ENCODE measurements around the gene LATS1.

Gene LATS1

DNA sequence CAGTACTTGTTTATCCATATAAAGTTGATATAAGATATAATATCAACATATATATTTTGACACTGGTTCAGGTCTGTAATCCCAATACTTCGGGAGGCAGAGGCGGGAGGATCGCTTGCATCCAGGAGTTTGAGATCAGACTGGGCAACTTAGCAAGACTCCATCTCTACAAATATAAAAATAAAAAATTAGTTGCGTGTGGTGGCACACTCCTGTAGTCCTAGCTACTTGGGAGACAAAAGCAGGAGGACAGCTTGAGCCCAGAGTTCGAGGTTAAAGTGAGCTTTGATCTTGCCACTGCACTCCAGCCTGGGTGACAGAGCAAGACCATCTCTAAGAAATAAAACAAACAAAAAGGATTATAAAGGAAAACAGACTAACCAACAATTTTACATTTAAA, 60.5 kb downstream of the LATS1 start:
- DNase-seq: no peak

DNA sequence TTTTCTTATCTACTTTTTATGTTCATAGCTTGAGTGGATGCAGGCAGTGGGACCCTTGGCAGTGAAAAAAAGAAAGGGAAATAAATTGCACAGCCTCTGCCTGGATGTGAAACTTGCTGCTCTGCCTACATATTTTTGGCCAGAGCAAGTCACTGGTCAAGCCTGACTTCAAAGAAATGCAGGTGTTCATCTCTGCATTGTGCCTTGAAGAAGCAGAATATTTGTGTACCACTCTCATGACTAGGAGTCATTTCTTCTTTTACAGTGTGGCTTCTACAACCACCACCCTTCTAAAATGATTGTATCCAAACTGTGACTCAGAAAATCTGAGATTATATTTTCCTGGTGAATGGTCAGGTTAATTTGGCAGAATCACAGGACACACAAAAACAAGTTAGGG, 66.8 kb downstream of the LATS1 start:
- DNase-seq: no peak

DNA sequence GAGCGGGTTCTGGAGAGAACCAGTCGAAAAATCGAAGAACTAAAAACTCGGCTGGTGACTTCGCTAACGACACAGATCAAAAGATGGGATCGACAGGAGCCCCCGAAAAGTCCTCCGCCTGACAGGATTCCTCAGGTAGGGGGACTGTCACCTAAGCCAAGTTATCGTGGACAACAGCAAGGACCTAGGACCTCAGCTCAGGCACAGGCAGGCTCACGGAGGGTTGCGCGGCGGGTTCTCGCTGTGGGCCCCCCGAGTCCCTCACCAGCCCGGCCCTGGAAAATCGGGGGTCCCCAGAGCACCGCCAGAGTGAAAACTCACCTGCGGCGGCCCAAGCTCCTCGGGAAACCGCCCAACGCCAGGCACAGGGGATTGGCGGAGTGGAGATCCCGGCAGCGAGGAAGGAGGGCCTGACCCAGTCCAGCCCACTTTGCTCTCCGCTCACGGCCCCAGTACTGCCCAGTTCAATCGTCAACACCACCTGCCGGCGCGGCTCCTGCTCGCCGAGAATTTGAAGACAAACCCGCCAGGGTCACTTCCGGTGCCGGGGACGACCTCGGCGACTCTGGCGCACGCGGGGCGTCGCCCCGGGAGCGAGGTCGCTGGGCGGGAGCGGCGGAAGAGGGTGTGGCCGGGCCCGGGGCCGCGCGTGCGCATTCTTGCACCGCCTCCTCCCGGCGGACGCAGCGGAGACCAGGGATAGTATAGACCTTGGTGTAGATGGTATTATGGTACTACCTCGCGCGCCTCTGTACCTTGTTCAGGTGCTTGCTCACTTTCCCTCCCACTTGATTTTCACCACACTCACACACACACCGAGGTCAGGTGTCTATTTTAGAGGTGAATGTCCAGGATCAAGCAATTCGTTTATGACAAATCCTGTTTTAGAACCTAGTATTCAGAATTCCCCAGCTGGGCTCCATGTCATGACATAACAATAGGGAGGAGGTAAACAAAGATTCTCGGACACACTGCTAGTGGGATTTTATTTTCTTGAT, 69.5 kb downstream of the LATS1 start, which contains the start of gene KATNA1:
TSS of gene KATNA1 (minus strand) at position 567 of the 998 bp plus-strand sequence. CDS start 10,167 bp downstream, outside the sequence.
- peak; percentile 87 to 97 (median 96) for DNase-seq

DNA sequence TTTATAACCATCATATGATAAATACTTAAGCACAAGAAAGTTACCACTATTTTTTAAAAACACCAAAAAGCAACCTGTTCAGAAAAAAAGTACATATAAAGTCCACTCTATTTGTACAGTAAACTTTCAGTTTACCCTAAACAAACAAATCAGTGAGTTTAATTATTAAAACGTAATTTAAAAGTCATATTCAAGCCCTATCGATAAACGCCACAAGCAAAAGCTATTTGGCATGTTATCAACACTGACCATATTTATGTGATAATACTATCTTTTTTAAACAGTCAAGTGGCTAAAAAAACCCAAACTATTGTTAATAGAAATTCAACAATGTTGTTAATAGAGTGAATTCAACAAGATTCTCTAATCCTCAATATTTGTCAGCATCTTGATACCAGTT, 71.3 kb downstream of the LATS1 start:
- no peak for DNase-seq

DNA sequence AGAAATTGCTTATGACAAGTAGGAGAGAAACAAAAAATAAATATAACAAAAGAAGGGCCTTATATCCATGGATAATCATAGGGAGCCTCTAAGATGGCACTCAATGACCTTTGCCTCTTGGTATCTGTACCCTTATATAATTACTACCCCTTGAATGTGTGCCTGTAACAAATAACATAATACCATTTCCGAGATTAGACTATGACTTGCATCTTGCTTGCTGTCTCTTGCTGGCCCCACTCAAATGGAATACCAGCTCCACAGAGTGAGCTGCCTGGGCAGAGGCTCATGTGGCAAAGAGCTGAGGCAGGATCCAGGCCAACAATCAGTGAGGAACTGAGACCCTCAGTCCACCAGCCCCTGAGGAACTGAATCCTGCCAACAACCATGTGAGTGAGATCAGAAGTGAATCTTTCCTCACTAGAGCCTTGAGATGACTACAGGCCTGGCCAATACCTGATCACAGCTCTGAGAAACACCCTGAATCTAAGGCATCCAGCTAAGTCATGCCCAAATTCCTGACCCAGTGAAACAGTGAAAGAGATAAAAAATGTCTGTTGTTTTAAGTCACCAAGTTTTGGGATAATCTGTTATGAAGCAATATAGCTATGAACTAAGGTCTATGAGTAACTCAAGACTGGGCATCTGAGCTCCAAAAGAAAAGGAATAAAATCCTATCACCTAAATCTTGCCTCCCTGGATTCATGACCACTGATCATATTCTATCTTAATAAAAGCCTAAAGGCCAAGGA, 74.9 kb downstream of the LATS1 start:
- no peak for DNase-seq

DNA sequence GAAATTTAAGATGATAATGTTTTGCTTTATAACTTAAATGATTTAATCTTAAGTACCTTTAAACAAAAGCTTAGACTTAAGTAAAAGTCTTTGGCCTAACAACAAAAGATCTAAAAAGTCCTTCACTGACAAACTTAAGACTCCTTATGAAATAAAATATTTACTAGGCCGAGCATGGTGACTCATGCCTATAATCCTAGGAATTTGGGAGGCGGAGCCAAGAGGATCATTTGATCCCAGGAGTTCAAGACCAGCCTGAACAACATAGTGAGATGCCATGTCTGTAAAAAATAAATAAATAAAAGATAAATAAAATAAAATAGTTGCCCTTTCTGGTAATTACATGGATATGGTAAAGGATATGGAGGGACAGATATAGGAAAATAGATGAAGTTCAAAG, 81.8 kb downstream of the LATS1 start:
- DNase-seq: no peak

DNA sequence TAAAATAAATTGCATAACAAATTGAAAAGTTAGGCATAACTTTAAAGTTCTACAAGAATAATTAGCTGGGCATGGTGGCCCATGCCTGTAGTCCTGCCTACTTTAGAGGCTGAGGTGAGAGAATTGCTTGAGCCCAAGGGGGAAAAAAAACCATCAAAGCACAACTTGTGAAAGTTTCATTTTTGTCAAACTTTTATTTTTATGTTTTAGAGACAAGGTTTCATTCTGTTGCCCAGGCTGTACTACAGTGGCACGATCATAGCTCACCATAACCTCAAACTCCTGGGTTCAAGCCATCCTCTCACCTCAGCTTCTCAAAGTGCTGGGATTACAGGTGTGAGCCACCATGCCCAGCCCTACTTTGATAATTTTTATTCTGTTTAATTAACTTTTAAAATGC, 83.6 kb downstream of the LATS1 start:
- no peak for DNase-seq

DNA sequence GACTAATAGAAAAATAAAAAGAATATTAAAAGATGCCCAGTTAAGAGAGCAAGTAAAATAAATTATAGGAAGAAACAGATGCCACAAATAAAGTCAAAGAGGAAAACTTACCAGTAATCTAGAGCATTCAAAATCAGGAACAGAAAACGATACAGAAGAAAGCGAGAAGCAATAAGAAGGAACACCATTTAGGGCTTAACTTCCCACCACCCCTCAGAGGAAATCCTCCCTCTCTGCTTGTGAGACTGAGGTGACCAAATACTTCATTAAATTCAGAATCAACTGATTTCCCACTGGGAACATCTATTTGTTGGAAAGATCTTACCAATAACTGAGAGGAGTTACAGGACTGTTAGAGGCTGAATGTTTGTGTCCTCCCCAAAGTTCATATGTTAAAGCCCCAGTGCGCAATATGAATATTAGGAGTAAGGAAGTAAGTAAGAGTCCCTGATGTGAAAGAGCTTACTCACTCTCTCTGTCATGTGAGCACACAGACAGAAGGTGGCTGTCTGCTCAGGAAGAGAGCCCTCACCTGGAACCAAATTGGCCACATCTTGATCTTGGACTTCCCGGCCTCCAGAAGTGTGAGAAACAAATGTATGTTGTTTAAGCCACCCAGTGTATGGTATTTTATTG, 88.9 kb downstream of the LATS1 start:
- DNase-seq: no peak

DNA sequence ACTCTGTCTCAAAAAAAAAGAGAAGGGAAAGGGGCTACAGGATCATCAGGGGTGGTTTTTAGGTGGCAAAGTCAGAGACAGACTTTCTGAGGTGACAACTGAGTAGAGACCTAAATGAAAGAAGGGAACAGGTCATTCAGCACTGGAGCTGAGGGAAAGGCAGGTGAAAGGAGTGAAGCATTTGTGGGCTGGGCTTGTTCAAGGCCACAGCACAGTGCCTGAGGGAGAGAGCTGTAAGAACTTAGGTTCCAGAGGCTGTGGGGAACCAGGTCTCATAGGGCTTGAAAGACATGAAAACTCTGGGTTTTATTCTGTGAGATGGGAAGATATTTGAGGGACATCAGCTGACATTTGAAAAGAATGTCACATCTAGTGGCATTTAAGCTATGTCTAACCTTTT, 90.2 kb downstream of the LATS1 start:
- DNase-seq: no peak

DNA sequence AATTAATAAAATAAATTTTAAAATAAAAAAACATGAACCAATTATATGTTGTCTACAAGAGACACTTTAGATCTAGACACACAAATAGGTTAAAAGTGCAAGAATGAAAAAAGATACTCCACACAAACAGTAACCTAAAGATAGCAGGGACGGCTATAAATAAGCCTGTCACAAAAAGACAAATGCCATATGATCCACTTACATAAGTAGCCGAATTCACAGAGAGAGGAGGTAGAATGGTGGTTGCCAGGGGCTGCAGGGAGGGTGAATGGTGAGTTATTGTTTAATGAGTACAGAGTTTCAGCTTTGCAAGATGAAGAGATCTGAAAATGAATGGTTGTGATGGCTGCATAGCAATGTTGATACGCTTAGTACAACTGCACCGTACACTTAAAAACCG, 102.1 kb downstream of the LATS1 start:
- peak in 1 of 3 experiments; percentile 54 for DNase-seq

DNA sequence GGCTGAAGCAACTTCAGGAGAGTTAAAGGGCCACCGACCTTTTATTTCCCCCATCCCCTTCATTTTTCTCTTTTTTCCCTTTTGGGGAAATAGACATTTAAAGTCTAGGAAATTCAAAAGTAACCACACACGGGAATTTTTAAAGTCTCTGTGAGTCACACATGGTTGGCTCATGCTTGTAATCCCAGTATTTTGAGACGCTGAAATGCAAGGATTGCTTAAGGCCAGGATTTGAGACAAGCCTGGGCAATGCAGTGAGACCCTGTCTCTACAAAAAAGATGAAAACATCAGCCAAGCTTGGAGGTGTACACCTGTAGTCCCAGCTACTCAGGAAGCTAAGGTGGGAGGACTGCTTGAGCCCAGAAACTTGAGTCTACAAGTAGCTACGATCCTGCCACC, 103.6 kb downstream of the LATS1 start:
- DNase-seq: no peak

DNA sequence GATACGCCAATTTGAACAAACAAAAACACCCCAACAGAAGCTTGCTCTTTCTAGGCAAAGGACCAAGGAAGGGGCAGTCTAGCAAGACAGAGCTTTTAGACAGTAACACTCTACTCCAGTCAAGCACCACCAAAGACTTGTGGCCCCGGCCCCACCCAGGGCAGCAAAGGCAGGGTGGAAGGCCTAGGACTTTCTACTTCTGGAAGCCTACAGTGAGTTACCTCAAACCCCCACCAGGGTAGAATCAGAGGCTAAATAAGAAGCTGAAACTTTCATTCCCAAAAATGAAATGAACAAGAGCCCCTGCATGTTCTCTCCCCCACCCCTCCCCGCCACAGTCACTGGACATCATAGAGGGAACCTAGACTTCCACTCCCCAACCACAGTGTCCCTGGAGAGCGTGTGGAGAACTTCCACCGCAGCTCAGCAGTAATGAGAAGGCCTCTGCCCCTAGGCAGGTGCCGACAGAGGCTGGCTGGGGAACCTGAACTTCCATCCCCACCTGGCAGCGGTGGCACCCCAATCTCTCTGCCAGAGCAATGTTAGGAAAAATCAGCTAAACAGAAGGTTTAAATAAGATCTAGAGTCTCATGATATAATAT, 109.4 kb downstream of the LATS1 start:
- no peak for DNase-seq

Measured in NCI-H1417 (cell line).